ENCODE results near the gene SERPINB3.
"Not testable (repeated sequence)": the region's sequence is repeated elsewhere in the genome, so short reads cannot be mapped to it uniquely, and the experiment has no call there.

The SERPINB3 gene

DNA sequence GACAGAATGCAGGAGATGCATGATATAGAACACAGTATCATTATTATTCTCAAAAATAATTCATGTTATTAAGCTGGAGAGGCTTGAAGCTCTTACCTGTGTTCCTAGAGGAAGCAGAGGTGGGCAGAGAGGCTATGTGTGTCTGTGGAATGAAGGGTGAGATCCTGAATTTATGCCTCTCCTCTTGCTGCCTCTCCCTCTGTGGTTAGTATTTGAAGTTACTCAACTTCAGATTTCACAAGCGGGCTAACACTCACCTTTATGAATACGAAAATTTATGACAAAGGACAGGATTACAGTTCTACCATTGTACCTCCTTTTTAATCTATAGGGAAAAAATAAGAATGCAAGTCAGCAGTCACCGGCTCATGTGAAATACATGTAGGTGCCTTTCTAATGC is at the start of gene SERPINB3:
Gene SERPINB3 (minus strand): TSS at position 144 of the 400 bp plus-strand sequence. CDS start 677 bp downstream, outside the sequence.
- not testable (repeated sequence) for H3K27ac ChIP-seq; H3K4me1 ChIP-seq (ENCODE audit: control insufficient read depth in 1 of 2, insufficient read depth in 1 of 2, low read depth in 1 of 2, low read length in 1 of 2); H3K36me3 ChIP-seq; H3K4me3 ChIP-seq (ENCODE audit: low read depth in 1 of 2, low read length in 1 of 2); H3K27me3 ChIP-seq; H3K9me3 ChIP-seq

DNA sequence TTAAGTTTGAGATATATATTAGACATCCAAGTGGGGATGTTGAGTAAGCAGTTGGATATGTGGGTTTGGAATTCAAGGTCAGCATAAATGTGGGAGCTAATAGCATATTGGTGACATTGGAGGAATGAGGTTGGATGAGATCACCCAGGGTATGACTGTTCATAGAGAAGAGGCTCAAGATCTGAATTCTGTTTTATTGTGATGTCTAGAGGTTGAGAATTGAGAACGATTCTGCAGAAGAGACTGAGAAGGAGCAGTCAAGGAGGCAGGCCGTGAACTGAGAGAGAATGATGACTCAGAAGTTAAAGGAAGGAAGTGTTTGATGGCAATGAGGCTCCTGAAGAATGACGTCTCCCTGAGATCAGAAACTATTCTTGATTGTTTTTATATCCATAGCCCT is 47.0 kb upstream of the SERPINB3 start:
- Histone ChIP-seq H3K4me1 (ENCODE audit: control insufficient read depth in 1 of 2, insufficient read depth in 1 of 2, low read depth in 1 of 2, low read length in 1 of 2) (no peaks in the 10 kb centered on the region), H3K27ac (no peak overlapping the region), H3K27me3 (peaks cover 30% of the 10 kb centered on the region), H3K36me3 (no peaks in the 10 kb centered on the region), H3K4me3 (ENCODE audit: low read depth in 1 of 2, low read length in 1 of 2) (no peak overlapping the region), H3K9me3 (peaks cover 2% of the 10 kb centered on the region)
- TF ChIP-seq, protein P1, sequence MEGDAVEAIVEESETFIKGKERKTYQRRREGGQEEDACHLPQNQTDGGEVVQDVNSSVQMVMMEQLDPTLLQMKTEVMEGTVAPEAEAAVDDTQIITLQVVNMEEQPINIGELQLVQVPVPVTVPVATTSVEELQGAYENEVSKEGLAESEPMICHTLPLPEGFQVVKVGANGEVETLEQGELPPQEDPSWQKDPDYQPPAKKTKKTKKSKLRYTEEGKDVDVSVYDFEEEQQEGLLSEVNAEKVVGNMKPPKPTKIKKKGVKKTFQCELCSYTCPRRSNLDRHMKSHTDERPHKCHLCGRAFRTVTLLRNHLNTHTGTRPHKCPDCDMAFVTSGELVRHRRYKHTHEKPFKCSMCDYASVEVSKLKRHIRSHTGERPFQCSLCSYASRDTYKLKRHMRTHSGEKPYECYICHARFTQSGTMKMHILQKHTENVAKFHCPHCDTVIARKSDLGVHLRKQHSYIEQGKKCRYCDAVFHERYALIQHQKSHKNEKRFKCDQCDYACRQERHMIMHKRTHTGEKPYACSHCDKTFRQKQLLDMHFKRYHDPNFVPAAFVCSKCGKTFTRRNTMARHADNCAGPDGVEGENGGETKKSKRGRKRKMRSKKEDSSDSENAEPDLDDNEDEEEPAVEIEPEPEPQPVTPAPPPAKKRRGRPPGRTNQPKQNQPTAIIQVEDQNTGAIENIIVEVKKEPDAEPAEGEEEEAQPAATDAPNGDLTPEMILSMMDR (IDR thresholded peaks at IDR 0.05), result no peak

DNA sequence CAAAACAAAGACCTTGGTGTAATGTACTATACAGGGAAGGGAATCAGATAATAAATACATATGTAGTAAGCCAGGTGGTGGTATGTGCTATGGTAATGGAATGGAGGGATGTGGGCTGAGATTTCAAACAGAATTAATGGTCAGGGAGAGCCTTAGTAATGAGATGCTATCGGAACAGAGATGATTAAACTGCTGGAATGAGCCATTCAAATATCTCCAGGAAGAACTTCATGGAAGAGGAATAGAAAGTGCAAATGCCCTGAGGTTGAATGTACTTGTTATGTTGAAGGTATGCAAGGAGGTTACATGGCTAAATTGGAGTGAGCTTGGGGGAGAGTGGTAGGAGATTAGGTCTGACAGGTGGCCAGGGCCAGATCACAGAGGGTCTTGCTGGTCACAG is 46.1 kb upstream of the SERPINB3 start:
- no peak overlapping the region for H3K27ac ChIP-seq
- TF ChIP-seq, protein P1 (IDR thresholded peaks at IDR 0.05), result no peak

DNA sequence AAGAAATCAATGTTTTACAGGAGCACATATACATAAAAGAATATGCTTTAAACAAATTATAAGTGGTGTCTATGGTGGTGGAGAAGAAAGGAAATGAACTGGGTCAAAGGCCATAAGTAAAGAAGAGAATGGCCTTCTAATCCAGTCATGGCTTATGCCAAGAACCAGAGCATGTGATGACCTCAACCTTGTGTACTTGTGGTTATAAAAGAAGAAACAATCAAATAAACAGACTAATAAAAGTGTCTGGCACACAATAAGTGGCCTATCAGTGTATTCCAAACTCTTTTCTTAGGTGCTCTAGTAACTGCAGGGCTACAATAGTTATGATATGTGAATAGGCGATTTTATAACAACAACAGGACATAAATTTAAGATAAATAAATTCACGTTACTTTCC is 43.7 kb upstream of the SERPINB3 start:
- Histone ChIP-seq H3K9me3 (no peaks in the 10 kb centered on the region), H3K4me3 (ENCODE audit: low read depth in 1 of 2, low read length in 1 of 2) (no peak overlapping the region), H3K27ac (no peak overlapping the region), H3K27me3 (peaks cover 49% of the 10 kb centered on the region), H3K4me1 (ENCODE audit: control insufficient read depth in 1 of 2, insufficient read depth in 1 of 2, low read depth in 1 of 2, low read length in 1 of 2) (no peaks in the 10 kb centered on the region), H3K36me3 (no peaks in the 10 kb centered on the region)
- TF ChIP-seq, protein P1 (IDR thresholded peaks at IDR 0.05), result no peak

More for the DNA sequence above, 46.1 kb upstream of the SERPINB3 start:
- no peaks in the 10 kb centered on the region for H3K4me1 ChIP-seq (ENCODE audit: control insufficient read depth in 1 of 2, insufficient read depth in 1 of 2, low read depth in 1 of 2, low read length in 1 of 2)
- peaks cover 39% of the 10 kb centered on the region for H3K27me3 ChIP-seq
- no peaks in the 10 kb centered on the region for H3K36me3 ChIP-seq
- no peaks in the 10 kb centered on the region for H3K9me3 ChIP-seq
- H3K4me3 ChIP-seq (ENCODE audit: low read depth in 1 of 2, low read length in 1 of 2), result no peak overlapping the region

DNA sequence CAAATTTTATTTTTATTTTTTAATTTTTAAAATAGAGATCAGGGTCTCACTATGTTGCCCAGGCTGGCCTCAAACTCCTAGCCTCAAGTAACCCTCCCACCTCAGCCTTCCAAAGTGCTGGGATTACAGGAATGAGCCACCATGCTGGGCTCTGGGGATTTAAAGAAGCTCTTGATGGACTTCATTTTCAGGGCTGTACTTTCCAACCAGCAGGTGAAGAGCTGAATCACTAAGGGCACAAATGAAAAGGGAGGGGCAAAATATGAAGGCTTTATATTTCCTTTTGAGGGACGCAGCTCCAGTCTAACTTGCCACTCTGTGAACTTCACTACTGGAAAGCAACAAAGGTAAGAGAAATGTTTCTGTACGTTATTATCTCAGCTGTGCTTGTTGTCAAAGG is 41.0 kb upstream of the SERPINB3 start, which contains the start of gene SERPINB11:
Gene SERPINB11 (plus strand): TSS at position 301 of the 400 bp plus-strand sequence. CDS start 7,234 bp downstream, outside the sequence.
- H3K4me3 ChIP-seq (ENCODE audit: low read depth in 1 of 2, low read length in 1 of 2), result no peak within 1 kb of the TSS
- TF ChIP-seq, protein P1 (IDR thresholded peaks at IDR 0.05), result no peak
- no peaks in the 10 kb centered on the region for H3K4me1 ChIP-seq (ENCODE audit: control insufficient read depth in 1 of 2, insufficient read depth in 1 of 2, low read depth in 1 of 2, low read length in 1 of 2)
- H3K27ac ChIP-seq, result no peak within 1 kb of the TSS
- no peaks in the 10 kb centered on the region for H3K9me3 ChIP-seq
- no peaks in the 10 kb centered on the region for H3K36me3 ChIP-seq
- peaks cover 49% of the 10 kb centered on the region for H3K27me3 ChIP-seq

DNA sequence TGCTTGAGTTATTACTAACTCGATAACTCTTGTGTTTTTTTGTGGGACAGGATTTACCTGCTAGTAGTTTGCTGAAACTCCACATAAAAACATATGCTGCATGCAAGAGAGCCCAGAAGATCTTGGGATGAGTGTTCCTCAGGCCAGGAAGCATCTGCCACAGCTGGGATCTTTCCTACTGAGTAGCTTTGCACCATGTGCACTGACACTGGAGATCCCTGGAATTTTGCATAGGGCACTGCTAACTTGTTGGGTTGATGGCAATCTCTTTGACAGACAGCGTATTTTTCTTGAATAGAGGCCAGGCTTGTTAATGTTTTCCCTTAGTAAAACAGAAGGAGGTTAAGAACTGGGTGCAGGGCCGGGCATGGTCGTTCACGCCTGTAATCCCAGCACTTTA is 40.3 kb upstream of the SERPINB3 start:
- TF ChIP-seq, protein P1 (IDR thresholded peaks at IDR 0.05), result no peak
- Histone ChIP-seq H3K4me1 (ENCODE audit: control insufficient read depth in 1 of 2, insufficient read depth in 1 of 2, low read depth in 1 of 2, low read length in 1 of 2) (no peaks in the 10 kb centered on the region), H3K27ac (no peak overlapping the region), H3K36me3 (no peaks in the 10 kb centered on the region), H3K27me3 (peaks cover 44% of the 10 kb centered on the region), H3K4me3 (ENCODE audit: low read depth in 1 of 2, low read length in 1 of 2) (no peak overlapping the region), H3K9me3 (no peaks in the 10 kb centered on the region)
